GM21717 (cell line): ENCODE data around the gene IVD.

ENCODE experiments used
- ATAC-seq: cut with Tn5 transposase; IDR thresholded peaks from one replicate; pipeline ENCODE4 v1.9.1; 2021; ENCODE audit warnings: mild to moderate bottlenecking, moderate library complexity; ENCODE audit not compliant: unreplicated experiment

IVD gene

DNA sequence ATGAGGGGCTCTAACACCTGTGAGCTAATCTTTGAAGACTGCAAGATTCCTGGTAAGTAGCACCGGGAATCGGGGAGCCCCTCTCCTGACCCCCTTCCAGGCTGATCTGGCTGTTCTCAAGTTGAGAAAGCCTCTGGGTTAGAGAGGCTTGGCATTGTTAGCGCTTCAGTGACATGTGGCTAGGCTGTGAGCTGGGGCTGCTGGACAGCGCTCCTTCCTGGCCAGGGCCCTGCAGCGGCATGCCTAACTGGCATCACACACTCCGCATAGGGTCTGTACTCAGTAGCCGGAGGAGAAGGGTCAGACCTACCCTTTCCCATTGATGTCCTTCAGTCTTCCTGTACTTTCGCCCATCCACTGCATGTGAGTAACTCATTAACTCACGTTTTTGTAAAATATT, 7.4 kb downstream of the IVD start:
- ATAC-seq, result no peak

DNA sequence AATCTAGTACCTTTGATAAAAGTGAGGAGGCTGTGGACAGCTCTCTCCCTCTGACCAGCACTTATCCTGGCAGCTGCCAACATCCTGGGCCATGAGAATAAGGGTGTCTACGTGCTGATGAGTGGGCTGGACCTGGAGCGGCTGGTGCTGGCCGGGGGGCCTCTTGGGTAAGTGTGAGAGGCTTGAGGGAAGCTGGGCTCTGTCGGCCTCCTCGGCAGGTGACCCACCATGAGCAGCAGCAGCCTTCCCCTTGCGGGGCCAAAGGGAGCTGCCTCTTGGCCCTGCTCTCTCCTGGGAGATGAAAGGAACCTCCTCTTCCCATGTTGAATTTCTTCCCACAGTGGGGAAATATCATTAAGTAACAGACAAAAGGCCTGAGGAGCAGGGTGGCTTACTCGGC, 9.2 kb downstream of the IVD start:
- ATAC-seq, result no peak

DNA sequence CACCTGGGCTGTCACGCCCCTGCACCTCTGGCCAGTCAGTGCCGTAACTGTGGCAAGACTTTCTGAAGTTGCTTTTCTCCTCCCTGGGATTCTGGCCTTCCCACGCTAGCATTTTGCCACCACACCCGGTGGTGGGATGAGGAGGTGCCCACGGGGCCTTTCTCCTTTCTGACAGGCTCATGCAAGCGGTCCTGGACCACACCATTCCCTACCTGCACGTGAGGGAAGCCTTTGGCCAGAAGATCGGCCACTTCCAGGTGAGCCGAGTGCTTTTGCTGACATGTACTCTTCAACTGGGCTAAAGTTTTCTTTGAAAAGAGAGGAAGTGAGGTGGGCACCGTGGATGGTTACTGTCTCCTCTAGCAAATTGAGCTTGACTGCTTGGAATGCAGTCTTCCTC, 9.6 kb downstream of the IVD start:
- no peak for ATAC-seq

DNA sequence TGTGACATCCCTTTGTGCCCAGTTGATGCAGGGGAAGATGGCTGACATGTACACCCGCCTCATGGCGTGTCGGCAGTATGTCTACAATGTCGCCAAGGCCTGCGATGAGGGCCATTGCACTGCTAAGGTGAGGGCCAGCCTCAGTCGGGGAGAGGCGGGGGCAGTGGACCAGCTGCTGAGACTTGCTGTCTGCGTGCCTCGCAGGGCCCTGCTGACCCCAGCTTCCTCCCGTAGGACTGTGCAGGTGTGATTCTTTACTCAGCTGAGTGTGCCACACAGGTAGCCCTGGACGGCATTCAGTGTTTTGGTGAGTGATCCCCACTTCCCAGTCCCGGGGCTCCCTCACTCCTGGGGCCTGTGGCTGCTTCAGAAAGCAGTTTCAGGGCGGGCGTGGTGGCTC, 10.5 kb downstream of the IVD start:
- ATAC-seq, result no peak

DNA sequence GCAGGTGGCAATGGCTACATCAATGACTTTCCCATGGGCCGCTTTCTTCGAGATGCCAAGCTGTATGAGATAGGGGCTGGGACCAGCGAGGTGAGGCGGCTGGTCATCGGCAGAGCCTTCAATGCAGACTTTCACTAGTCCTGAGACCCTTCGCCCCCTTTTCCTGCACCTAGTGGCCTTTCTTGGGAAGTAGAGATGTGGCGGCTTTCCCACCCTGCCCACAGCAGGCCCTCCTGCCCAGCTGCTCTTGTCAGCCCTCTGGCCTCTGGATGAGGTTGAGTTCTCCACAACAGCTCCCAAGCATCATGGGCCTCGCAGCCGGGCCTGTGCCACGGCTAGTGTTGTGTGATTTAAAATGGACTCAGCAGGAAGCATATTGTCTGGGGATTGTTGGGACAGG, 12.5 kb downstream of the IVD start:
- no peak for ATAC-seq

DNA sequence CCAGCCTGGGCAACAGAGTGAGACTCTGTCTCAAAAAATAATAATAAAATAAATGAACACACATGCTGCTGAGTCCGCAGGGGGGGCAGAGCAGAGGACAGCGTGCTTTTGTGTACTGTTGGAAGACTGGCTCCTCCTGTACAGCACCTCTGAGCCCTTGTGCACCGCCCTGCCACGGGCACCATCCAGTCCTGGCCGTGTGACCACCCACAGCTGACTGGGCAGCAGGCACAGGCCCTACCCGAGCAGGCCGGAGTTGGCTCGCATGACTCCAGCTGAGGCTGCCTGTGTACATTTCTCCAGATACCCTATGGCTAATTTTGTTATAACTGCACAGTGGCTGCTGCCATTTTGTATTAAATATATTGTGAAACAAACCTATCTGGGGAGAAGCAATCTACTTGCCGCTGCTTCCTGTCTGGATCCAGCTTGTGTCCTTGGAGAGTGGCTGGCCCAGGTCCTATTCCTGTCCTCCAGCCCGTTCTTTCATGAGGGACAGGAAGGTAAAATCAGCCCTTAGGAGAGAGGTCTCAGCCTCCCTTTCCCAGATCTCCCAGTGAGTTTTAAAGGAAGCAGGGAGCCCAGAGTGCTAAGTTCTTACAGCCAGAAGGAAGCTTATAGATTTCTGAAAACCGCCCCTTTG, 14.6 kb downstream of the IVD start:
- no peak for ATAC-seq

DNA sequence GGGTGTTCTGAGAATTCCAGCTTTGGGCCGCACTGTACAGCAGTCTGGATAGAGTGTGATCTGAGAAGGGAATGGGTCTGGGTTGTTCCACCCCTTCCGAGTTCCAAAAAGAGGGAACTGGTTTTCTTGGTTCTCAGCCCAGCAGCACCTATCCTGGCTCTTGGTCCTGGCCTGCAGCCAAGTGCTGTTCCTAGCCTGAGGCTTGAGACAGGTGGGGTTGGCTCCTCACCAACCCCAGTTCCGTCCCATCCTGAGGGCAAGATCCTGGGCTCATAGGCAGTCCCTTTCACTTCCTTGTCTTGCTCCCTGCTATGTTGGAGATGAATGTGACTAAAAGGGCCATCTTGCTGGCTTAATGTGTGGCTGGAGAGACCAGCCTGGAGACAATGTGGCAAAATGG, 15.2 kb downstream of the IVD start:
- no peak for ATAC-seq

DNA sequence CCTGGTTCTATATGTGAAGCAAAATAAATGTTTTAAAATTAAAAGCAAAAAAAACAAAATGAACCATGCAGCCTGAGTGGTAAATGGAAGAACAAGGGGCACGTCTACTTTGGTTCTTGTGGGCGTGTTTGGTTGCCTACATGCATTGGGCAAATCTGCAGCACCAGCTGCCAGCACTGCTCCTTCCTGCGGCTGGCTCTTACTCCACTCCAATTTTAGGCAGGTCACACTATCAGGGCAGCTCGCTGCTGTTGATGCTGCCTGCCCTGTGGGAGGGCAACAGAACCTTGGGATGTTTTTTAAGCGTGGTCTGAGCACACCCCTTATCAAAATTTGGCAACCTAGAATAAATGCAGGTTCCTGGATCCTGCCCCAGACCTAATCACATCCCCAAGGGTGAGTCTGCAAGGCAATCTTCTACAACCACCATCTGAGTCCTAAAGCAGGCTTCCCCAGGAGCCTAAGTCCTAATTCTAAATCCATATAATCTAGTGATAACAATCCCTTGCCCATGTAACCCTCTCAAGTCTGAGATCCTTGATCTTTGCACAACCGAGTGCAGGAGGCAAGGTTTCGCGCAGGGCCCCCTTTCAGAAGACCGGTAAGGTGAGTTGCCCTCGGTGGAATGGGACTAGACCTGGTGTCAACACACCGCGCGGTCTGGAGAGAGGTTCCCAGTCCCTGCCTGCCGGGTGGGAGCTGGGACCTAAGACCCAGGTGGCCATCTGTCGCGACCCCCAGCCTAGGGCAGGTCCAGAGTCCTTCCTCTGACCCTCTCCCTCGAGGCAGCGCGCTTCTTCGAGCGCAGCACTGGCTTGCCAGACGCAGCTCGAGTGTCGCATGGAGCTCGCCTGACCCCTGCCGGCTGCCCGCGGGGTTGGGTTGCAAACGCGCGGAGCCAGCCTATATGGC, 15.9 kb downstream of the IVD start:
- no peak for ATAC-seq

DNA sequence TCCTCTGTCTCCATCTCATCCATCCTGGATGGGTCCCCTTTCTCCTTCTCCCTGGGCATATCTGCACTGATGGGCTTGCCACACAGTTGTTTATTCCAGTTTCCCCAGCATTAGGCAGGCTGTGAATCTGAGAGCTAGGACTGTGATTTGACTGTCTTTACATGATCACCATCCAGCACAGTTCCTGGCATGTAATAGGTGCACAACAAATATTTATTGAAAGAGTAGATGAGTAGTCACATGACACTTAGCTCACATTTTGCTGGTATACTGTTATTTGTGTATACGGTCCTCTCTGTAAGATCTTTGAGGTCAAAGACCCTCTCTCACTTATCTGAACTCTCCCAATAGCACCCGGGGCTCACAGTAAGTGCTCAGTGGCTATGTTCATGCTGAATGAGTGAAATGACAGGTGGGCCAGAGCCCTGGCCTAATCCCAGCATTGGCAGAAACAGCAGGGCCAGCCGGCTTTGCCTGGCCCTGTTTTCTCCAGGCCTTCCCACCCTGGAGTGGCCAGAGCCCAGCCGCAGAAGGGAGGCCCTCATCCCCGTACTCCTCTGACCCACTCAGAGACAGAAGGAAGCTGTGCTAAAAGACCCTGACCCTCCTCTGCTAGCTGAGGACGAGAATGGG, 19.0 kb downstream of the IVD start:
- ATAC-seq, result no peak

DNA sequence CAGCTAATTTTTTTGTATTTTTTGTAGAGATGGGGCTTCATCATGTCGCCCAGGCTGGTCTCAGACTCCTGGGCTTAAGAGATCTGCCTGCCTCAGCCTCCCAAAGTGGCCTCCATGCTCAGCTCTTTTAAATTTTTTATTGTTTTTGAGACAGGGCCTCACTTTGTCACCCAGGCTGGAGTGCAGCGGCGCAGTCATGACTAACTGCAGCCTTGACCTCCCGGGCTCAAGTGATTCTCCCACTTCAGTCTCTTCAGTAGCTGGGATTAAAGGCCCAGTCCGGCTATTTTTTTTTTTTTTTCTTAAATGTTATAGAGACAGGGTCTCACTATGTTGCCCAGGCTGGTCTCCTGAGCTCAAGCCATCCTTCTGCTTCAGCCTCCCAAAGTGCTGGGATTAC, 20.1 kb downstream of the IVD start:
- ATAC-seq, result no peak

DNA sequence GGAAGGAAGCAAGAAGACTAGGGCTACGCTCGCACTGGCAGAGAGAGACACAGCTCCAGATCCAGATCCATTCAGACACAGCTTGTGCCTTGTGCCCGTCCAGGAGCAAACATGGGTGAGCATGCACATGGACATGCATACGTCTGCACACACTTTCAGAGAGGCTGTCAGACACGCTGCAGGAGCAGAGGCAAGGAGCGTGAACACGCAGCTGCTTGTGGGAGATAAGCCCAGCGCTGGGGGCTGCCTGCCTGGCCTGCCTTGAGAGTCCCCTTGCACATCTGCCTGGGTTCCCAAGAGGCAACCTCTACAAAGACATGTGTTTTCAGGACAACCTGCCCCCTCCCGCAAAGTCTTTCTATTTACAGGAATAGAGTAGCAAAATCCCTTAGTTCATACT, 21.6 kb downstream of the IVD start:
- ATAC-seq, result no peak

DNA sequence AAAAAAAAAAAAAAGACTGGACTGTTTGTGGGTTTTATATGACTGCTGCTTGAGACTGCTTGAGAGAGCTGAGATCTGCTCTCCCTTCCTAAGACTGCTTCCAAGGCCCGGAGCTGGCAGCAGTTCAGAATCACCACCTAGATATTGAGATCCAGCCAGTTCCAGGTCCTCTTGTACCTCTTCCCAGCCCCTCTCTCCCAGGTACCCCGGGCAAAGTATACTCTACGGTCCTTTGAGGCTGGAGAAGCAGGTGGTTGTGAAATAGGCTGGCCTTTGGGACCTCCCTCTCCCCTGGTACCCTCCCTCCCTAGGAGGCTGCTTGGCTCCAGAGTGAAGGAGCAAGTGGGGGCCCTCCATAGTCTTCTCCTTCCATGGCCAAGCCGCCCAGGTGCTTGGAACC, 22.6 kb downstream of the IVD start:
- ATAC-seq, result no peak

DNA sequence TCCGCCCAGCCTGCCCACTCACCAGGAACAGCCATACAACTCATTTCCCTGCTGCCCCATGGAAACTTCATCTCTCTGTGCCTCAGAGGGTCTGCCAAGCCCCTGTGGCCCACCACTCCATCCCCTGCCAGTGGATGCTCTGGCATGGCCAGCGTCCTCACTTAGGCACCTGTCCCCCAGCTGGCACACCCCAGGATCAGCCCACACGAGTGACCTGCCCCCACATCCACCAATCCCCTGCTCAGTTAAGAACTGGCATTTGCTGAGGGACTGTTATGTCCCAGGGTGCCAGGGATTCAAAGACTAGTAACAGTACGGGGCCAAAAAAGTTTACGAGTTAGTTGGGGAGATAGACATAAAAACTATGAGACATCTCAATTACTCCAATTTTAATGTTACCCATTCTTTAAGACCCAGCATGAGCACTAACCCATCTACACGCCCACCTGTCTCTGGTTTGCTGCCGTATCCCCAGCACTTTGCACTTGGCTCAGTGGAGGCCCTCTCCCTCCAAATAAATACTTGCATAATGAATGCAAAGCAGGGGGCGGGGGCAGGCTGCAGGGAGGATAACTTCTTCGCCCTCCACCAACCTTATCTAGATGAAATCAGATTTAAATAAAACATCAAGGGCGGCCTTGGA, 23.6 kb downstream of the IVD start:
- ATAC-seq, result no peak

DNA sequence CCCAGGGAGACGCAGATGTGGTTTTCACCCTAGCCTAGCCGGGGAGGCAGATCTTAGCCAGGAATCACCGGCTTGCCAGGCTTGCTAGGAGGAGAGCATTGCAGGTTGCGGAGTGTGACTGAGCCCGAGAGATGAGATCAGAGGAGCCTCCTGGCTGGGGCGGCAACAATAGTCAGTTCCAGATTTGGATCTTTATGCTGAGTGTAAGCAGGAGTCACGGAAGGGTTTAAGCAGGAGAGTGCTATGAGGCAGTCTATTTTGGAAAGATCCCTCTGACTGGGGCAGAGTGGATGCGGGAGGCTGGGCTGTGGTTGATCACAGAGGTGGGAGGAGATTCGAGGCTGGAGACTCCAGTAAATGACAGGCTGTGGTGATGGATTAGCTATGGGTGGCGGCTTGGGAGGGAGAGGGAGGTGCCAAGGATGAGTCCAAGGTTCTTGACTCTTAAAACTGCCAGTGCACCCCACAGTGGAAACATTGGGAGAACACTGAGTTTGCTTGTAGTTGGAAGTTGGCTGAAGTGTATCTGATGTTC, 24.7 kb downstream of the IVD start:
- ATAC-seq, result no peak

DNA sequence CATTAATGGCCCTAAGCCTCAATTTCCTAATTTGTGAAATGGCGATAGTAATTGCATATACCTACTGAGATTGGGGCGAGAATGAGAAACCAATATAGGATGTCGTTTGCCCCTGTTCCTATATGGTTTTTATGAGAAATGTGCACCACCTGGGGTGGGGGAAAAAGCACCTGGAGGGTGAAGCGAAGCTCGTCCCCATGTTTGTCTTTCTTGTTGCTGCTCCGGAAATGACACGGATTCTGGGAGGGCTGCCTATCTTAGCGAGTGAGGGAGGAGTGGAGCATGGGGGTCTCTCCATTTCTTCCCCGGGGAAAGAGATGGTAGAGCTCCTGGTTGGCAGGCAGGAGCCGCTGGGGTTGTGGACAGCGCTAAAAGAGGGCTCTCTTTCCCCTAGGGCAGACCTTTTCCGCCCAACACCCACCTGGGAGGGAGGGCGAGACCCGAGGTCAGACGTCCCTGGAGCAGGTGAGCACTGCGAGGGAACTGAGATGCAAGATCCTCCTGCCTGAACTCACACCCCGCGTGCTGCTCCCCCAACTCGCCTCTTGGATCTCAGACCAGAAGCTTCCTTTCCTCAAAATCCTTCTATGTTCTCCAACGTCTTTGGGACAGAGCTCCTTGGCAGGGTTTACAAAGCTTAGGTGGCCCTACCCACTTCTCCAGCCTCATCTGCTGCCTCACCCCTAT, 29.6 kb downstream of the IVD start:
- no peak for ATAC-seq

DNA sequence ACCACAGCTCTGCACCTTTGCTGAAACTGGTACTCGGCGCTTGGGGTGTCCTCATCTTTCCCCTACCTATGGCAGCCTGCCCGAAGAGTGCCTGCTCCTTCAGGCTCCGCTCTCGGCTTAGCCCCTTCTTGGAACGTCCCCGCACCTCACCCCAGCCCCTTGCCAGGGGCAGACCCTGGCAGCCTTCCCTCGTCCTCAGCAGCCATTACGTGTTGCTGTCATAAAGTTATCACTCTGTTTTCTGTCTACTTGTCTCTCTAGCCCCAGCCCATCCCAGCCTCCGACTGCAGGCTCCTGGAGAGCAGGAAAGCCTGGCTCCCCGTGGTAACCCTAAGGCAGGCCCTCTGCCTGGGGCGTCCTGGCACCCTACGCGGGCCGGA, 30.1 kb downstream of the IVD start:
- no peak for ATAC-seq

DNA sequence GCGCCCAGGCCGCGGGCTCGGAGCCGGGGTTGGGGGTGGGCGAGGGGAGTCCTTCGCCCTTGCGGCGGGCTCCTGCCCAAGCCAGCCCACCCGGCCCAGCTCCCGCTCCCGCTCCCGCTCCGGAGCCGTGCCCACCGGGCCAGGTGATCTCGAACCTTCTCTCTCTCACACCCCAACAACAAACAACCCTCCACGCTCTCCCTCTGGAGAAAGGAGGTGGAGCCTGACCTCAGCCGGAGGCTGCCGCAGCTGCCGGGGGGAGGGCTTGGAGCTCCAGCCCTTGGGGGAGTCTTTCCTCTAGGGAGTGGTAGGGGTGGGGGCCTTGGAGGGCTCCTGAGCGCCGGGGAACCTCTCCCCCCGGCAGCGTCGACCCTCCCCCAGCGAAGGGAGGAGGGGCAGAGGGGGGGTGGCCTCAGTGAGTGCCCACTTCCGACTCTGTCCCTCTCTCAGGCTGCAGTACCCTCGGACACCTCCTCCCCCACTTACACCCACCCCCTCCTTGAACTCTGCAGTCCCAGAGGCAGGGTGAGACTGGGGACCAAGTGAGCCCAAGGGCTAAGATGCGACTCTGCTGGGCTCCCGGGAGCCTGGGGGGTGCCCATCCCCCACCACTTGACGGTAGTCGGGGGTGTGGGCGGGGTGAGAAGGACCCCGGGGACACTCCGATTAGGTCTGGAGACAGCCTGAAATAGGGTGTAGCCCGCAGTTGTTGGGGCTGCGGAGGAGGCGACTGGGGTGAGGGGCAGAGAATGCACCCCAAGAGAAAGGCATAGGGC, 30.7 kb downstream of the IVD start:
- no peak for ATAC-seq

DNA sequence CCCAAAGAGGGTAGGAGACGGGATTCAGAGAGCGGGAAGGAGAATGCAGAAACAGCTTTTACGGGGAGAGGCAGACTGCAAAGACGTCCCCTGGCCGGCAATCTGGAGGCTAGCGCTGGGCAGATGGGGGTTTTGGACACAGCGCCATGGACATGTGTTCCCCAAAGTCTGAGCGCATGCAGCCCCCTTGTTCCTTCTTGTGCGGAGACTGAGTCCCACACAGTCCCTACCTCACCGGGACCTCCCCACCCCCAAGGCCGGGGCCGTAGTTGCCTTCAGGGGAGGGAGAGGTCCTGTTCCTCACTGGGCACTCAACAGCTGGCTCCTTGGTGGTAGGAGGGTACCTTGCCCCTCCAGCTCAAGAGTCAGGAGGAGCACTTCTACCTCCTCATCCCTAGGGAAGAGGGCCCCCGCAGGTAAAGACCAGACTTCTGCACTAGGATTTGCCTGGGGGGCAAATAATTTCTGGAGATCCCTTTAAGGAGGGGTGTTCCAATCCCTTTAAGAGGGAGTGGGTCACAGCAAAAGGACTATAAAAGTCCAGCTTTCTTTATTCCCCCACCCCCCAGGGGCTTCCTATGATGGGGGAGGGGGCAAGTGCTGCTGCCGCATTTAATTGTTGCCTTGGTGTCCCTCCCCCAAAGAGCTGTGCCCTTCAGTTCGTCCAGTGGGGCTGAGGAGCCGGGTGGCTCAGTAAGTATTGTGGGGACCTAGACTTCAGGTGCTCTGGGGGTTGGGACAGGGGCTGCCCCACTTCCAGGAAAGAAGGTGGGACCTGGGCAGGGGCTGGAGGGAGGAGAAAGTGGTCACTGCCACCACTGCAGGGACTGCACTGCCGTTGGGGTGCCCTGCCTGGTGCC, 31.5 kb downstream of the IVD start:
- ATAC-seq, result no peak
